RPMI7951 (cell line): ENCODE results near the gene RTN4R. TPM values are rescaled to one million over a fixed set of nuclear protein-coding genes. Genes with fewer than 3 reads are reported as not detected.
A peak's percentile ranks its signal among the peaks of the same experiment; 100 is the strongest.
"Not testable (repeated sequence)": the region's sequence is repeated elsewhere in the genome, so short reads cannot be mapped to it uniquely, and the experiment has no call there.

Experiments used
- DNase-seq: peaks from one replicate; pipeline ENCODE4 v3.0.0-alpha.2; 2012; ENCODE audit warnings: low read depth
- total RNA-seq: library from RNA; depleted of rRNA; stranded (reverse); fragments of >200 nt; shearing (Covaris generic); gene quantifications from 2 replicates; pipeline ENCODE4 v1.2.3, GENCODE V29; 2014

Gene RTN4R
- total RNA-seq, 1 experiment from 2014 or later: 0.12 TPM

- peak; percentile 62 for DNase-seq
These were observed 3.2 kb upstream of the RTN4R start for GRCh38 chr22:20271114-20271994.

GRCh38 chr22:20270190-20271113, 2.3 kb upstream of the RTN4R start:
- peak; percentile 33 for DNase-seq

DNA sequence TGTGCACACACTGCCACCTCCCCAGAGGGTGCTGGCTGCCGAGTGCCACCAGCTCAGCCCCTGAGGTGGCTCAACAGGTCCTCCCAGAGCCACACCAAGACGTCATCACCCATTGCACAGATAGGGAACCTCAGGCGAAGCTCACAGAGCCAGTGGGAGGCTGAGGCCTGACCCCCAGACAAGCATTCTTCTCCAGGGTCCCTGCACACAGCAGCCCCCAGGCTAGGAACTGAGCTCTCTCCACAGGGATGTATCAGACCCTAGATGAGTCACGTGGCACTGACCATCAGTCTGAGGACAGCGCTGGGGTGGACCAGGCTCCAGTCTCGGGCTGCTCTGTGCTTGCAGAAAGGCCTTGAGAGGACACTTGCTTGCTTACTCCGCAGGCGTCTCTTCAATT, 1.6 kb upstream of the RTN4R start:
- not testable (repeated sequence) for DNase-seq

GRCh38 chr22:20269201-20269600, 1.1 kb upstream of the RTN4R start:
- DNase-seq: not testable (repeated sequence)

DNA sequence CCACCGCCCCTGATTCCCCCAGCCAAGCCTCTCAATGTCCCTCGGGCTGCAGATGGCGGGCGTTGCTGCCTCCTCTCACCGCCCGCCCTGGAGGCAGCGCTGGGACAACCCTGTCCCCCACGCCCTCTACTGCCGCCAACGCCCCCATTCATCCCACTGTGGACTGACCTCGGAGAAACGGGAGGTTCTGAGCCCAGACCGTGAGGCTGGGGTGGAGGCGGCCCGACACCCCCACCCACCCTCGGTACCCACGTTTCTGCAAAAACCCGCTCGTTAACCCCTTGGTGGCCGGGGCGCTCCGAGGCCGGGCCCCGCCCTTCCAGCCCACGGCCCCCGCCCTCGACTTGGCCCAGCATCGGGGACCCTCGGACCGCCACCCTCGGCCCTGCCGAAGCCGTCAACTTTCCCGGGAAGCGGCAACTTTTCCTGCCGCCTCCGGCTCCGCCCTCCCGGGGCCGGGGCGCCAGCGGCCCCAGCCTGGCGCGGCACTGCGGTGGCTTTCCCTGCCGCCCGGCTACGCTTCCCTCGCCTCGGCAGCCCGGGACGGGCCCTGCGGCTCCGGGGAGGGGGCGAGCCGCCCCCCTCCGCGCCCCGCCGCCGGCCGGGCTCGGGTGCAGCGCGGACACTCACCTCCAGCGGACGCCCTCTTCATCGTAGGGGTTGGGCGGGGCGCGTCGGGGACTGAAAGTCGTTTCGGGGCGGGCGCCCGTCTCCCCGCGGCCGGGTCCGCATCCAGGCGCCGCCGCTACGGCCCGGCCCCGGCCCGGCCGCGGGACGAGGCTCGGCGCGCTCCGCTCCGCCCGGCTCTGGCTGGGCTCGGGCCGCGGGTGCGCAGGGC, 458 bp downstream of the RTN4R start:
- no peak for DNase-seq

DNA sequence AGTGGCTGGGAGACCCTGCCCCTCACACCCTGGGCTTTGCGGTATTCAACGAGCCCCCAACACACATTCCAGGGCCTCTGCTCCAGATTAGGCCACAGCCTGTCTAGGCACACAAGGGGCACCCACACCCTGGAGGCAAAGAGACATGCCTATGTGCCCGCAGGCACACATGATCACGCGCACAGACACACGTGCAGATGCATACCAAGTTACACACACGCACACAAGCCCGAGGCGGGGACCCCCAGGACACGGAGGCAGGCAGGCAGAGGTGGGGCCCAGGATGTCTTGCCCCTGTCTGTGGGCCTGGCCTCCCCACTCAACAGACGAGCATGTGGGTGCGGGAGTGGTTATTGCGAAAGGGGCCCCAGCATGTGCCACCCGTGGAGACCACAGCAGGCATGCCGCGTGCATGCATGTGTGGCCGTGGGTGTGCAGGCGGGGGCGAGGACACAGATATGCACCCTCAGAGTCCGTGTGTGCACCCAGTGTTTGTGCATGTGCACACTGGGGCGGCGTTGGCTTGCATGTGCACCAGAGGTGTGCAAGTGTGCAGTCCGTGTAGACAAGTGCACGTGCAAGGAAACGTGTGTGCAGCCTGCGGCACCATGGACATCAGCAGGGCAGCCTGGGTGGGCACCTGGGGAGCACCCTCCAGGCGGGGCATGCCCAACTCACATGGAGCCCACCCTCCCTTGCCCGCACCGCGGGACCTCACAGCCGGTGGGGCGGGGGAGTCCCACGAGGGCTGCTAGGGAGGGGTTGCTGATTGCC, 1.3 kb downstream of the RTN4R start:
- not testable (repeated sequence) for DNase-seq

GRCh38 chr22:20265772-20266666, 2.1 kb downstream of the RTN4R start:
- DNase-seq: not testable (repeated sequence)

DNA sequence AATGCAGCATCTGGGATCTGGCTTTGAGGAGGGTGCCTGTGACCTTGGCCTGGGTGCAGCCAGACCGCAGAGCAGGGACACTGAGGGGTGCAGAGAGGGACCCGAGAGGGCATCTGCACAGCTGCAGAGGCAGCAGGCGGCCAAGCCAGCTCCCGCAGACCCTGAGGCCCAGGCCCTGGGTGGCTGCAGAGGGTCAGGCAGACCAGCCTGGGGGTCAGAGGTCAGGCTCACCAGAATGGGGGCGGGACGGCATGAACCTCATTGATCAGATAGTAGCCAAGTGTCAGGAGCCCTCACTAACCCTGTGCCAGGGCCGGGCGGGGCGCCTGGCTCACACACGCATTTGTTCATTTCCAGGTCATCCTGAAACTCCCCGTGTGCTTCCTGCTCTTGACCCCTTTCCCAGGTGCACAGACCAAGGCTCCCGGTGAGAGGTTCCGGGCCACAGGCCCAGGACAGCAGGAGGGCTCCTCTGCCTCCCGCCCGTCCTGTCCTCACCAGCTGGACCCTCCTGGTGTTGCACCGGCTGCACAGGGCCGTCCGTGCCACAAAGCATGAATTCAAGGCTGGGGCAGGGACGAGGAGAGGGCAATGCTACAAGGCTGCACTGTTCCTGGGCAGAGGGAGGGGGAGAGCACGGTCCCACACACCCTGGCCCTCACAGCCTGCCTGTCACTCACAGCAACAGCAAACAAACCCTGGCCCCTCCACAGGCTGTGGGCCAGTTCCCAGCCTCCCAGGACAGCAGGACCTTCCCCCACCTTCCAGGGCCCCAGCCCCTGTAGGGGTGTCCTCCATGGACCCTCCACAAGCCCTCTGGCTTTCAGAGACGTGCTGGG, 3.3 kb downstream of the RTN4R start:
- no peak for DNase-seq

GRCh38 chr22:20263404-20264281, 4.5 kb downstream of the RTN4R start:
- not testable (repeated sequence) for DNase-seq

DNA sequence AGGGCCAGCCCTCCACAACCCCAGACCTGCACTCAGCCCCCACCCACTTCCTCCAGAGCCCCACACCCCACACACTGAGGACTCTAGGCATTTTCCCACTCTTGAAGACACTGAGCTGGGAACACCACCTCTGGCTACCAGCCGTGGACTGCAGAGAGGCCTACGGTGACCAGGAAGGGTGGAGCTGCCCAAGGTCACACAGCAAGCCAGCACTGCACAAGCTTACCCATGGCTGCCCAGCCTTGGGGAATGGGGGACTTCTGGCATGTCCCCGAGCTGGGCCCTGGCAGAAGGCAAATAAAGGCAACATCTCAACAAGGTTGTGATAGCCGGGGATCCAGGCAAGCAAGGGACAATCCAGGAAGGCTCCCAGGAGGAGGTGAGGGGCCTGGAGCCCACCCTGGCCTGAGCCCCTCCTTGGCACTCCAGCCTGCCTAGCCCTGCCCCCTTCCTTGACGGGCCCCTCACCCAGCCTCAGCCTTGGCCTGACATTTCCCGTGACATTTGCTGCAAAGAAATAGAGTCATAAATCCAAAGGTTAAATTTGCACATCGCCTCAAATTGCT, 5.5 kb downstream of the RTN4R start:
- DNase-seq: no peak

DNA sequence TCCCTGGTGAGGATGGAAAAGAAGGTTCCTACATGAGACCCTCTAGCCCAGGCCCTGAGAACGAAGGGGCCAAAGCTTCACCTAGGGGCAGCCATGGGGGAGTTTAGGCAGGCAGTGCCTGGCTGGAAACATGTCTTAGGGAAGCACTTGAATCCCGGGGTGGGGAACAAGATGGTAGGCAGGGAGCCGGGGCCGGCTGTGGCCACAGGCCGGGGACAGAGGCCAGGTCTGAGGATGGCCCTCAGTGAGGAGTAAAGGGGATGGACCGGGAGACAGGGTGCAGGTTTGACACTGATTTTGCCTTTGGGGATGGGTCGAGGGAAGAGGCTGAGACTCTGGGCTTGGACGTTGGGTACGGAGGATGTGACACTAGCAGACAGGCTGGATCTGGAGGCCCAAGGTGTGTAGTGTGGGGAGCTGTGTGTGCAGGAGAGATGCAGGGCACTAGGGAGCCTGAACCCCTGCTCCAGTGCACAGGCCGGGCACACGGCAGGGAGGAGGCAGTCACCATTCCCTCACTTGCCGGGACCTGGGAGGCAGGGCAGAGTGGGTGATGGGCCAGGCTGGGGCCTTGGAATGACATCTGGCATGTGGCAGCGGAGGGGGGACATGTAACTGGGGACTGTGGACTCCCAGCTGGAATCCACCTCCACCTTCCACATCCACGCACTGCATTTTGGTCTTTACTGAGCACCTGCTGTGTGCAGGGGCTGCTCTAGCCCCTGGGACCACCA, 6.1 kb downstream of the RTN4R start:
- no peak for DNase-seq

- DNase-seq: no peak
These were observed 7.9 kb downstream of the RTN4R start for GRCh38 chr22:20260071-20260765.

- no peak for DNase-seq
These were observed 8.8 kb downstream of the RTN4R start for GRCh38 chr22:20259327-20259688.

GRCh38 chr22:20258584-20259326, 9.4 kb downstream of the RTN4R start:
- DNase-seq: no peak

DNA sequence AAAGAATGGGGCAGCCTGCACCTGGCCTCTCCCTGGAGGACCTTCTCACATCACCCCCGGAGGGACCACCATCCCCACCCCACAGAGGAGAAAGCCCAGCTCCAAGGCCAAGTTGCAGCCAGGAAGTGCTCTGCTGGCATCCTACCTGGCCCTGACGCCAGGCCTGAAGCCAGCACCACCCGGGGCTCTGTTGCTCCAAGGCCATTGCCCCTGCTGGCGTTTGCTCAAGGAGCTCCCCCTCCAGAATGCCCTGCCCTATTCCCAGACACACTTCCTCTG, 10.2 kb downstream of the RTN4R start:
- DNase-seq: no peak
